Hepatocyte (in vitro differentiated cells): ENCODE data around the gene BBX. TPM values are rescaled to one million over a fixed set of nuclear protein-coding genes. Genes with fewer than 3 reads are reported as not detected.

Experiments
- DNase-seq: peaks from one replicate; pipeline ENCODE4 v3.0.0-alpha.2; 2016; ENCODE audit warnings: low spot score
- H2AFZ ChIP-seq: fragments of 200-600 bp; sonication (generic); 2 replicates; pipeline ENCODE4 v1.6.0; 2016; ENCODE audit warnings: antibody characterized with exemption, mild to moderate bottlenecking
- H3K27ac ChIP-seq: fragments of 200-600 bp; sonication (generic); 2 replicates; pipeline ENCODE4 v1.5.1; 2016; ENCODE audit warnings: mild to moderate bottlenecking
- H3K27me3 ChIP-seq: fragments of 200-600 bp; sonication (generic); 2 replicates; pipeline ENCODE4 v1.6.1; 2016
- H3K36me3 ChIP-seq: fragments of 200-600 bp; sonication (generic); replicated peaks from 2 replicates; pipeline ENCODE4 v1.5.1; 2016; ENCODE audit warnings: low read depth; ENCODE audit not compliant: insufficient read depth
- H3K4me1 ChIP-seq: fragments of 200-600 bp; sonication (generic); 2 replicates; pipeline ENCODE4 v1.5.1; 2016; ENCODE audit warnings: mild to moderate bottlenecking, moderate library complexity; ENCODE audit not compliant: insufficient read depth
- H3K4me2 ChIP-seq: fragments of 200-600 bp; sonication (generic); 2 replicates; pipeline ENCODE4 v1.6.0; 2016
- H3K4me3 ChIP-seq: fragments of 200-600 bp; sonication (generic); 2 replicates; pipeline ENCODE4 v1.5.1; 2016; ENCODE audit warnings: mild to moderate bottlenecking
- H3K79me2 ChIP-seq: fragments of 200-600 bp; sonication (generic); 2 replicates; pipeline ENCODE4 v1.6.0; 2017; ENCODE audit warnings: mild to moderate bottlenecking
- H3K9me2 ChIP-seq: fragments of 200-600 bp; sonication (generic); replicated peaks from 2 replicates; pipeline ENCODE4 v1.6.0; 2017; ENCODE audit warnings: mild to moderate bottlenecking; ENCODE audit not compliant: insufficient read depth
- H3K9me3 ChIP-seq: fragments of 200-600 bp; sonication (generic); 2 replicates; pipeline ENCODE4 v1.5.1; 2016; ENCODE audit warnings: low read depth, mild to moderate bottlenecking
- H4K20me1 ChIP-seq: fragments of 200-600 bp; sonication (generic); 2 replicates; pipeline ENCODE4 v1.6.0; 2016; ENCODE audit warnings: mild to moderate bottlenecking; ENCODE audit not compliant: insufficient read depth, poor library complexity, severe bottlenecking
- EZH2 ChIP-seq: fragments of 200-600 bp; sonication (generic); IDR thresholded peaks from 2 replicates; pipeline ENCODE4 v1.6.1; 2016; ENCODE audit warnings: antibody characterized with exemption, mild to moderate bottlenecking, borderline replicate concordance
- EZH2phosphoT487 ChIP-seq: fragments of 200-600 bp; sonication (generic); IDR thresholded peaks from one replicate; pipeline ENCODE4 v1.6.1; 2018; ENCODE audit warnings: antibody characterized with exemption, mild to moderate bottlenecking, low read depth, moderate library complexity; ENCODE audit not compliant: unreplicated experiment, severe bottlenecking
- WGBS: methylation state at CpG from one replicate; pipeline ENCODE4 v1.1.6; 2016; ENCODE audit warnings: low lambda C conversion rate; ENCODE audit errors: missing lambda C conversion rate; 5-methylcytosine and 5-hydroxymethylcytosine counted together
- polyA plus RNA-seq: library from polyadenylated mRNA; unstranded; fragments of >200 nt; fragmentation: Nextera tagmentation; extraction: Ambion mirVana; gene quantifications from 2 replicates; pipeline ENCODE4 v1.2.1, GENCODE V29; 2016
- total RNA-seq: library from RNA; depleted of rRNA; stranded (reverse); fragments of >200 nt; gene quantifications from 2 replicates; pipeline ENCODE4 v1.2.3, GENCODE V29; 2014
- TF ChIP-seq, protein P1 (sequence below): fragments of 200-600 bp; sonication (generic); IDR thresholded peaks from 2 replicates; pipeline ENCODE4 v1.5.1; 2016; ENCODE audit warnings: antibody characterized with exemption, mild to moderate bottlenecking; ENCODE audit not compliant: poor library complexity

BBX gene
- total and polyA plus RNA-seq, 2 experiments from 2014 or later: 63.7 to 75.2 TPM

DNA sequence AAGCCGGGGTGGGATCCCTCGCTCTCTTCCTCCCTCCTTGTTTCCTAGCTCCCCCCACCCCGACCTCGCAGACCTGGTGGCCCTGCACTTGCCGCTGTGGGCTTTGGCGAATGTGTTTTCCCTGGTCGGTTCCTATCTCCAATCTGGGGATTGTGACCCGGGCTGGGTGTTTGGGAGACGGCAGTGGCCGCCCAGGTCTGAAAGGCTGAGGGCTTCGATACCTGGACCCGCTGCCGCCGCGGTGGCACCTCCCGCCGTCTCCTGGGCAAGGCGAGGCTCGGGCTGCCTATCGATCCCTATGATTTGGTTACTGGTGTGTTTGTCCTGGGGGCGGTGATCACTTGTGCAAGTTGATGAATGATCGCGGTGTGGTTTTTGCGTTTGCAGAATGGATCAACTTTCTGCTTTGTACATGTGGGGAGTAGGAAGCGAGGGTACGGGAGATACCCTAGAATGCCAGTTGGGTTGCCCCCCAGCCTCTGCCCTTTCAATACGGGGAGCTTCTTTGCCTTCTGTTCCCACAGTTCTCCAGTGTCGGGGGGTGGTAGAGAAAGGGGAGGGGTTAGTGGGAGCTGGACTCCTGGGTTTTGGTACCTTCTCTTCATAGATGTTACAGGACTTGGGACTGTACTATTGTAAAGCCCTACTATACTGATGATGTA, 3.0 kb downstream of the BBX start:
- Histone ChIP-seq H3K36me3 (no peaks in the 10 kb centered on the region), H3K27me3 (no peaks in the 10 kb centered on the region), H3K79me2 (peaks cover 60% of the 10 kb centered on the region), H3K9me2 (no peaks in the 10 kb centered on the region), H3K27ac (peak overlapping the region; percentile 98), H4K20me1 (peaks cover 10% of the 10 kb centered on the region), H3K4me3 (peak overlapping the region; percentile 94), H3K4me2 (peak overlapping the region; percentile 96), H3K9me3 (no peaks in the 10 kb centered on the region), H2AFZ (peak overlapping the region; percentile 80), H3K4me1 (peaks cover 8% of the 10 kb centered on the region)
- 4% methylated on average over 28 of the region's 28 CpGs for WGBS
- DNase-seq: peak; percentile 25
- TF ChIP-seq EZH2phosphoT487 (no peak), EZH2 (no peak)
- TF ChIP-seq, protein P1, sequence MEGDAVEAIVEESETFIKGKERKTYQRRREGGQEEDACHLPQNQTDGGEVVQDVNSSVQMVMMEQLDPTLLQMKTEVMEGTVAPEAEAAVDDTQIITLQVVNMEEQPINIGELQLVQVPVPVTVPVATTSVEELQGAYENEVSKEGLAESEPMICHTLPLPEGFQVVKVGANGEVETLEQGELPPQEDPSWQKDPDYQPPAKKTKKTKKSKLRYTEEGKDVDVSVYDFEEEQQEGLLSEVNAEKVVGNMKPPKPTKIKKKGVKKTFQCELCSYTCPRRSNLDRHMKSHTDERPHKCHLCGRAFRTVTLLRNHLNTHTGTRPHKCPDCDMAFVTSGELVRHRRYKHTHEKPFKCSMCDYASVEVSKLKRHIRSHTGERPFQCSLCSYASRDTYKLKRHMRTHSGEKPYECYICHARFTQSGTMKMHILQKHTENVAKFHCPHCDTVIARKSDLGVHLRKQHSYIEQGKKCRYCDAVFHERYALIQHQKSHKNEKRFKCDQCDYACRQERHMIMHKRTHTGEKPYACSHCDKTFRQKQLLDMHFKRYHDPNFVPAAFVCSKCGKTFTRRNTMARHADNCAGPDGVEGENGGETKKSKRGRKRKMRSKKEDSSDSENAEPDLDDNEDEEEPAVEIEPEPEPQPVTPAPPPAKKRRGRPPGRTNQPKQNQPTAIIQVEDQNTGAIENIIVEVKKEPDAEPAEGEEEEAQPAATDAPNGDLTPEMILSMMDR: no peak

DNA sequence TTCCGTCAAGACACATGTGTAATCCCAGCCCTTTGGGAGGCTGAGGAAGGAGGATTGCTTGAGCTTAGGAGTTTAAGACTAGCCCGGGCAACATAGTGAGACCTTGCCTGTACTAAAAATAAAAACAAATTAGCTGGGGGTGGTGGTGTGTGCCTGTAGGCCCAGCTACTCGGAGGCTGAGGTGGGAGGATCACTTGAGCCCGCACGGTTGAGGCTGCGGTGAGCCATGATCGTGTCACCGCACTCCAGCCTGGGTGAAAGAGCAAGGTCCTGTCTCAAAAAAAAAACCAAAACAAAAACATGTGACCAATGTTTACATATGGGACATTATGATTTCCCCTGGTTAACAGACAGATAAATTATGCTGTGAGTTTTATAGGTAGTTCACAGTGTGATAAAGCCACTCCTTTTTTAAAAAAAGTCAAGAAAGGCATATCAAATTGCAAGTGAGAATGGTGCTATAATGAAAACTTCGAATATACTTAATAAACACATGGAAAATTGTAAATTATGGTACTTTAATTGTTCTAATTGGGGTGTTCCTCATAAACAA, 9.2 kb downstream of the BBX start:
- Histone ChIP-seq H3K4me2 (no peak overlapping the region), H3K27me3 (no peaks in the 10 kb centered on the region), H3K9me3 (no peaks in the 10 kb centered on the region), H3K79me2 (peaks cover 82% of the 10 kb centered on the region), H3K9me2 (no peaks in the 10 kb centered on the region), H3K36me3 (no peaks in the 10 kb centered on the region), H4K20me1 (no peaks in the 10 kb centered on the region), H3K27ac (no peak overlapping the region), H2AFZ (no peak overlapping the region), H3K4me3 (no peak overlapping the region), H3K4me1 (no peaks in the 10 kb centered on the region)
- DNase-seq: no peak
- 96% methylated on average over 9 of the region's 9 CpGs for WGBS
- no peak for TF ChIP-seq EZH2
- no peak for TF ChIP-seq EZH2phosphoT487
- TF ChIP-seq, protein P1: no peak

DNA sequence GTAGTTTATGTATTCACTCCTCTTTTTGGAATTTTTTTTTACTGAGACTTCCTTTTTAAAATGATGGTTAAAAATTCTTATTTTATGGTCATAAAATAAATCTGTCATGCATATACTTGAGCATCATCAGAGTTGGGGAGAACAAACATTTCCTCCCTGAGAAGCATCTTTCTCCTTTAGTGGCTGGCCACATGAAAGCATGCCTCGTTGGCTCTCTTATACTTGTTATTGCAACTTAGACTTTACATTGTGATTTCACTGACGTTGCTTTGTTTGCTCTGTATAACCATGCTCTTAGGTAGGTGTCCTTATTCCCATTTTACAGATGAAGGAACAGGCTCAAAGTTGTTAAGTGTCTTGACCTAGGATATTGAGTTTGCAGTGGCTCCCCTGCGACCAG, 18.1 kb downstream of the BBX start:
- H3K4me1 ChIP-seq: no peaks in the 10 kb centered on the region
- no peaks in the 10 kb centered on the region for H3K27me3 ChIP-seq
- H3K79me2 ChIP-seq: peaks cover 49% of the 10 kb centered on the region
- H3K9me3 ChIP-seq: no peaks in the 10 kb centered on the region
- H3K9me2 ChIP-seq: no peaks in the 10 kb centered on the region
- H4K20me1 ChIP-seq: no peaks in the 10 kb centered on the region
- no peak overlapping the region for H3K27ac ChIP-seq
- H3K4me2 ChIP-seq: no peak overlapping the region
- WGBS: 85% methylated on average over 3 of the region's 3 CpGs
- H3K36me3 ChIP-seq: no peaks in the 10 kb centered on the region
- H2AFZ ChIP-seq: no peak overlapping the region
- no peak for DNase-seq
- H3K4me3 ChIP-seq: no peak overlapping the region
- TF ChIP-seq EZH2phosphoT487: no peak
- no peak for TF ChIP-seq EZH2
- TF ChIP-seq, protein P1: no peak
